Parathyroid adenoma (tissue), 2 donors: ENCODE results near the gene CLEC17A.
A peak's percentile ranks its signal among the peaks of the same experiment; 100 is the strongest.

Source experiments
- H2AFZ ChIP-seq: fragments of 300-600 bp; sonication (generic); one replicate; pipeline ENCODE4 v1.7.0; 2017; ENCODE audit warnings: antibody characterized with exemption, mild to moderate bottlenecking
- H3K27ac ChIP-seq: fragments of 300-600 bp; sonication (generic); one replicate; pipeline ENCODE4 v1.7.0; 2017
- H3K27me3 ChIP-seq: fragments of 300-600 bp; sonication (generic); one replicate; pipeline ENCODE4 v1.7.0; 2017; ENCODE audit warnings: low read length; ENCODE audit not compliant: control insufficient read depth, insufficient read depth
- H3K36me3 ChIP-seq: fragments of 300-600 bp; sonication (generic); one replicate; pipeline ENCODE4 v1.7.0; 2017; ENCODE audit warnings: low read length; ENCODE audit not compliant: control insufficient read depth, insufficient read depth
- H3K4me1 ChIP-seq: fragments of 300-600 bp; sonication (generic); one replicate; pipeline ENCODE4 v1.7.0; 2017; ENCODE audit warnings: control low read depth
- H3K4me2 ChIP-seq: fragments of 300-600 bp; sonication (generic); one replicate; pipeline ENCODE4 v1.7.0; 2017; ENCODE audit warnings: low read length
- H3K4me3 ChIP-seq: fragments of 300-600 bp; sonication (generic); one replicate; pipeline ENCODE4 v1.7.0; 2017; ENCODE audit warnings: low read depth, low read length
- H3K79me2 ChIP-seq: fragments of 300-600 bp; sonication (generic); one replicate; pipeline ENCODE4 v1.7.0; 2017; ENCODE audit warnings: control low read depth
- H3K9ac ChIP-seq: fragments of 300-600 bp; sonication (generic); one replicate; pipeline ENCODE4 v1.7.0; 2017; ENCODE audit warnings: mild to moderate bottlenecking
- H3K9me3 ChIP-seq: fragments of 300-600 bp; sonication (generic); one replicate; pipeline ENCODE4 v1.7.0; 2017; ENCODE audit warnings: low read length; ENCODE audit not compliant: control insufficient read depth
- CTCF ChIP-seq: fragments of 300-600 bp; sonication (generic); IDR thresholded peaks from one replicate; pipeline ENCODE4 v1.7.0; 2017; ENCODE audit warnings: antibody characterized with exemption, mild to moderate bottlenecking
- donor health status: primary hyperparathyroidism.

Gene CLEC17A

GRCh38 chr19:14559916-14560775 is 22.7 kb upstream of the CLEC17A start:
- H3K27me3 ChIP-seq: no peaks in the 10 kb centered on the region
- peak overlapping the region; percentile 44 for H3K4me2 ChIP-seq
- H3K9me3 ChIP-seq: no peaks in the 10 kb centered on the region
- peak overlapping the region; percentile 96 for H3K27ac ChIP-seq
- H3K9ac ChIP-seq: no peak overlapping the region
- no peak overlapping the region for H2AFZ ChIP-seq
- H3K4me3 ChIP-seq: no peak overlapping the region
- peaks cover 38% of the 10 kb centered on the region for H3K4me1 ChIP-seq
- TF ChIP-seq CTCF: no peak
- H3K36me3 ChIP-seq: no peaks in the 10 kb centered on the region
- H3K79me2 ChIP-seq: peaks cover 68% of the 10 kb centered on the region

GRCh38 chr19:14560776-14561108 is 22.1 kb upstream of the CLEC17A start:
- Histone ChIP-seq H3K36me3 (no peaks in the 10 kb centered on the region), H3K79me2 (peaks cover 63% of the 10 kb centered on the region), H3K4me3 (no peak overlapping the region), H3K9ac (no peak overlapping the region), H3K4me1 (peaks cover 38% of the 10 kb centered on the region), H2AFZ (no peak overlapping the region), H3K27ac (peak overlapping the region; percentile 96), H3K27me3 (no peaks in the 10 kb centered on the region), H3K4me2 (no peak overlapping the region), H3K9me3 (no peaks in the 10 kb centered on the region)
- TF ChIP-seq CTCF: no peak

- Histone ChIP-seq H3K4me1 (peaks cover 38% of the 10 kb centered on the region), H3K79me2 (peaks cover 58% of the 10 kb centered on the region), H3K4me3 (peak overlapping the region; percentile 24), H3K9me3 (no peaks in the 10 kb centered on the region), H3K9ac (peak overlapping the region; percentile 67), H3K4me2 (peak overlapping the region; percentile 39), H3K27ac (peak overlapping the region; percentile 96), H3K27me3 (no peaks in the 10 kb centered on the region), H2AFZ (no peak overlapping the region), H3K36me3 (no peaks in the 10 kb centered on the region)
- no peak for TF ChIP-seq CTCF
Observed at GRCh38 chr19:14561249-14561648, 21.6 kb upstream of the CLEC17A start.

GRCh38 chr19:14561847-14562351 is 21.0 kb upstream of the CLEC17A start:
- no peaks in the 10 kb centered on the region for H3K9me3 ChIP-seq
- H3K27me3 ChIP-seq: no peaks in the 10 kb centered on the region
- H3K36me3 ChIP-seq: no peaks in the 10 kb centered on the region
- peak overlapping the region; percentile 24 for H3K4me3 ChIP-seq
- peak overlapping the region; percentile 96 for H3K27ac ChIP-seq
- peak overlapping the region; percentile 39 for H3K4me2 ChIP-seq
- no peak for TF ChIP-seq CTCF
- peaks cover 35% of the 10 kb centered on the region for H3K4me1 ChIP-seq
- H3K9ac ChIP-seq: peak overlapping the region; percentile 67
- peaks cover 52% of the 10 kb centered on the region for H3K79me2 ChIP-seq
- H2AFZ ChIP-seq: peak overlapping the region; percentile 81
